IMR-90 (cell line): ENCODE data around the gene RNF40. TPM values are rescaled to one million over a fixed set of nuclear protein-coding genes. Genes with fewer than 3 reads are reported as not detected.

Source experiments
- ATAC-seq: fragments of 200-7000 bp; cut with Tn5 transposase; 2 replicates; pipeline ENCODE4 v1.9.1; 2020; ENCODE audit warnings: low read depth, mild to moderate bottlenecking, moderate library complexity
- BruUV-seq: library from RNA; stranded (reverse); fragments of 400-500 nt; replicated peaks from 2 replicates; lab custom pipeline; 2021; lab: Mats Ljungman, UMichigan
- CTCF ChIA-PET: fragments of 300-600 bp; formaldehyde crosslinking; extraction: SDS; loops from one replicate; lab custom pipeline; 2021; ENCODE audit warnings: antibody characterized with exemption; lab: Yijun Ruan, JAX
- POLR2A ChIA-PET: fragments of 300-600 bp; sonication (Branson Sonifier 250); formaldehyde crosslinking; loops from one replicate; lab custom pipeline; 2022; ENCODE audit warnings: antibody characterized with exemption; ENCODE audit not compliant: unreplicated experiment; lab: Charles Lee
- DNase-seq: peaks from one replicate; pipeline ENCODE4 v3.0.0; 2013
- H2AFZ ChIP-seq: replicated peaks from 2 replicates; pipeline ENCODE3; 2013; ENCODE audit warnings: low read length, mild to moderate bottlenecking; ENCODE audit not compliant: poor library complexity
- H2AK5ac ChIP-seq: 2 replicates; pipeline ENCODE4 v1.6.1; 2013; ENCODE audit warnings: low read depth, low read length, inconsistent platforms
- H2AK9ac ChIP-seq: replicated peaks from 2 replicates; pipeline ENCODE3; 2013; ENCODE audit warnings: mild to moderate bottlenecking, low read depth, low read length, moderate library complexity; ENCODE audit not compliant: poor library complexity
- H2BK120ac ChIP-seq: 2 replicates; pipeline ENCODE4 v1.6.1; 2013; ENCODE audit warnings: low read depth, low read length, inconsistent platforms
- H2BK15ac ChIP-seq: 3 replicates; pipeline ENCODE4 v1.6.1; 2013; ENCODE audit warnings: low read depth, low read length, inconsistent platforms
- H2BK20ac ChIP-seq: 2 replicates; pipeline ENCODE4 v1.6.1; 2013; ENCODE audit warnings: low read depth, mild to moderate bottlenecking, inconsistent platforms, low read length, moderate library complexity
- H2BK5ac ChIP-seq: 2 replicates; pipeline ENCODE4 v1.6.1; 2013; ENCODE audit warnings: mild to moderate bottlenecking, low read depth, low read length, inconsistent platforms; ENCODE audit not compliant: poor library complexity, severe bottlenecking
- H3K14ac ChIP-seq: replicated peaks from 2 replicates; pipeline ENCODE4 v1.6.1; 2013; ENCODE audit warnings: low read depth, low read length, inconsistent platforms
- H3K18ac ChIP-seq: 2 replicates; pipeline ENCODE4 v1.6.1; 2013; ENCODE audit warnings: low read depth, low read length, control low read depth
- H3K23ac ChIP-seq: 2 replicates; pipeline ENCODE4 v1.6.1; 2013; ENCODE audit warnings: low read depth, low read length, inconsistent platforms
- H3K27ac ChIP-seq: 2 replicates; pipeline ENCODE4 v1.5.1; 2013; ENCODE audit warnings: mild to moderate bottlenecking, control low read depth, low read length; ENCODE audit not compliant: insufficient read depth
- H3K27me3 ChIP-seq: 2 replicates; pipeline ENCODE4 v1.6.1; 2013; ENCODE audit warnings: low read length; ENCODE audit not compliant: control insufficient read depth, insufficient read depth
- H3K36me3 ChIP-seq: 2 replicates; pipeline ENCODE4 v1.6.1; 2013; ENCODE audit warnings: low read length, mixed read lengths; ENCODE audit not compliant: control insufficient read depth, insufficient read depth
- H3K4ac ChIP-seq: 2 replicates; pipeline ENCODE4 v1.6.1; 2013; ENCODE audit warnings: low read depth, low read length, inconsistent platforms
- H3K4me1 ChIP-seq: 2 replicates; pipeline ENCODE4 v1.6.1; 2013; ENCODE audit warnings: low read length, mixed read lengths; ENCODE audit not compliant: control insufficient read depth, insufficient read depth
- H3K4me2 ChIP-seq: 2 replicates; pipeline ENCODE4 v1.6.1; 2013; ENCODE audit warnings: low read depth, mild to moderate bottlenecking, control low read depth, low read length, moderate library complexity
- H3K4me3 ChIP-seq: 2 replicates; pipeline ENCODE4 v1.5.1; 2013; ENCODE audit warnings: low read depth, mild to moderate bottlenecking, control low read depth, low read length, moderate library complexity; ENCODE audit not compliant: insufficient read depth
- H3K56ac ChIP-seq: 2 replicates; pipeline ENCODE4 v1.6.1; 2013; ENCODE audit warnings: low read length, inconsistent platforms; ENCODE audit not compliant: insufficient read depth; ENCODE audit errors: extremely low read depth
- H3K79me1 ChIP-seq, 2 experiments: 2 replicates each; pipeline ENCODE4 v1.6.1; 2013; ENCODE audit warnings: low read length in 2 of 2, inconsistent platforms in 1 of 2, low read depth in 1 of 2
- H3K9ac ChIP-seq: 2 replicates; pipeline ENCODE4 v1.6.1; 2013; ENCODE audit warnings: low read depth, low read length, control low read depth
- H3K9me1 ChIP-seq: 2 replicates; pipeline ENCODE4 v1.6.1; 2013; ENCODE audit warnings: low read length, inconsistent platforms; ENCODE audit not compliant: insufficient read depth
- H3K9me3 ChIP-seq: 2 replicates; pipeline ENCODE4 v1.6.1; 2013; ENCODE audit warnings: low read length; ENCODE audit not compliant: control insufficient read depth, insufficient read depth
- H4K20me1 ChIP-seq: 2 replicates; pipeline ENCODE4 v1.6.1; 2013; ENCODE audit warnings: low read length, inconsistent platforms; ENCODE audit not compliant: insufficient read depth
- H4K5ac ChIP-seq: 2 replicates; pipeline ENCODE4 v1.6.1; 2013; ENCODE audit warnings: mild to moderate bottlenecking, low read depth, low read length, control low read depth
- H4K8ac ChIP-seq, 2 experiments: 2 replicates each; pipeline ENCODE4 v1.6.1; 2013; ENCODE audit warnings: low read depth in 2 of 2, low read length in 2 of 2, control low read depth in 1 of 2, inconsistent platforms in 1 of 2
- H4K91ac ChIP-seq: 2 replicates; pipeline ENCODE4 v1.6.1; 2013; ENCODE audit warnings: low read depth, low read length, inconsistent platforms; ENCODE audit not compliant: insufficient read depth
- BHLHE40 ChIP-seq: fragments of 150-350 bp; IDR thresholded peaks from 2 replicates; pipeline ENCODE4 v1.6.1; 2016; ENCODE audit warnings: mild to moderate bottlenecking, low read depth, low read length
- CEBPB ChIP-seq: IDR thresholded peaks from 2 replicates; pipeline ENCODE4 v1.6.1; 2012; ENCODE audit warnings: low read depth, low read length, improper control_type of control experiment
- CHD1 ChIP-seq: IDR thresholded peaks from 2 replicates; pipeline ENCODE4 v1.6.1; 2012; ENCODE audit warnings: low read depth, low read length, improper control_type of control experiment
- FOS ChIP-seq: fragments of 150-350 bp; IDR thresholded peaks from 2 replicates; pipeline ENCODE4 v1.6.1; 2016; ENCODE audit warnings: low read depth, low read length
- MAFK ChIP-seq: IDR thresholded peaks from 2 replicates; pipeline ENCODE4 v1.6.1; 2012; ENCODE audit warnings: low read depth, low read length, improper control_type of control experiment
- MAZ ChIP-seq: IDR thresholded peaks from 2 replicates; pipeline ENCODE4 v1.6.1; 2012; ENCODE audit warnings: low read depth, mild to moderate bottlenecking, low read length, improper control_type of control experiment, moderate library complexity, borderline replicate concordance
- MXI1 ChIP-seq: IDR thresholded peaks from 2 replicates; pipeline ENCODE4 v1.6.1; 2012; ENCODE audit warnings: low read depth, mild to moderate bottlenecking, low read length, moderate library complexity, borderline replicate concordance
- NFE2L2 ChIP-seq: fragments of 150-350 bp; IDR thresholded peaks from 2 replicates; pipeline ENCODE4 v1.6.1; 2016; ENCODE audit warnings: low read depth, mild to moderate bottlenecking, low read length
- POLR2A ChIP-seq: IDR thresholded peaks from 2 replicates; pipeline ENCODE4 v1.6.1; 2012; ENCODE audit warnings: mild to moderate bottlenecking, low read depth, low read length
- RAD21 ChIP-seq: IDR thresholded peaks from 2 replicates; pipeline ENCODE4 v1.6.1; 2012; ENCODE audit warnings: low read length, improper control_type of control experiment
- RCOR1 ChIP-seq: IDR thresholded peaks from 2 replicates; pipeline ENCODE4 v1.6.1; 2012; ENCODE audit warnings: mild to moderate bottlenecking, low read length, improper control_type of control experiment; ENCODE audit not compliant: insufficient replicate concordance
- RFX5 ChIP-seq: IDR thresholded peaks from 2 replicates; pipeline ENCODE4 v1.8.0; 2012; ENCODE audit warnings: low read depth, mild to moderate bottlenecking, low read length, moderate library complexity
- SMC3 ChIP-seq: fragments of 150-350 bp; IDR thresholded peaks from 2 replicates; pipeline ENCODE4 v1.6.1; 2016; ENCODE audit warnings: low read depth, mild to moderate bottlenecking, antibody characterized with exemption, low read length, moderate library complexity
- WGBS, 2 experiments: methylation state at CpG; one replicate each; pipeline versions ENCODE4 v1.1.5 to v1.1.7; 2013; ENCODE audit warnings: missing lambda C conversion rate in 2 of 2; ENCODE audit not compliant: insufficient read length in 1 of 2; ENCODE audit errors: extremely low coverage in 2 of 2; 5-methylcytosine and 5-hydroxymethylcytosine counted together
- dilution Hi-C: fragments of 300-500 bp; cut with HindIII; formaldehyde crosslinking; loops from one replicate; pipeline ENCODE4 v1.14.3; 2018; ENCODE audit warnings: low sequenced_read_pairs; ENCODE audit not compliant: unreplicated experiment
- in situ Hi-C: fragments of 300-500 bp; cut with MboI; formaldehyde crosslinking; loops from 3 replicates; pipeline ENCODE4 v1.14.3; 2019; ENCODE audit warnings: low sequenced_read_pairs, inconsistent platforms, mixed read lengths
- intact Hi-C: fragments of 100-400 bp; cut with micrococcal nuclease; formaldehyde crosslinking; loops from 2 replicates; pipeline ENCODE4 v1.10.0; 2022
- polyA plus RNA-seq, 3 experiments: library from polyadenylated mRNA; depleted of rRNA; stranded (reverse); fragments of >200 nt; gene quantifications; 2 replicates each; pipeline ENCODE4 v1.2.3, GENCODE V29; 2012; ENCODE audit warnings: low replicate concordance in 1 of 3
- total RNA-seq: library from RNA; depleted of rRNA; stranded (reverse); fragments of >200 nt; gene quantifications from 2 replicates; pipeline ENCODE4 v1.2.3, GENCODE V29; 2012
- TF ChIP-seq, protein P1 (sequence below): fragments of 150-350 bp; IDR thresholded peaks from 2 replicates; pipeline ENCODE4 v1.6.1; 2017; ENCODE audit warnings: mild to moderate bottlenecking, antibody characterized with exemption, low read length, low read depth
- TF ChIP-seq, protein P2 (sequence below): fragments of 150-350 bp; IDR thresholded peaks from 2 replicates; pipeline ENCODE4 v1.6.1; 2016; ENCODE audit warnings: low read depth, mild to moderate bottlenecking, low read length, moderate library complexity, borderline replicate concordance
- TF ChIP-seq, protein P3 (sequence below): conservative IDR thresholded peaks from 2 replicates; pipeline ENCODE4 v1.5.1; 2012; ENCODE audit warnings: mild to moderate bottlenecking, low read depth, low read length, improper control_type of control experiment

RNF40 gene
- total and polyA plus RNA-seq, 2 of the 4 experiments (the other 2 are of a cell fraction): 46.7 to 72.4 TPM

DNA sequence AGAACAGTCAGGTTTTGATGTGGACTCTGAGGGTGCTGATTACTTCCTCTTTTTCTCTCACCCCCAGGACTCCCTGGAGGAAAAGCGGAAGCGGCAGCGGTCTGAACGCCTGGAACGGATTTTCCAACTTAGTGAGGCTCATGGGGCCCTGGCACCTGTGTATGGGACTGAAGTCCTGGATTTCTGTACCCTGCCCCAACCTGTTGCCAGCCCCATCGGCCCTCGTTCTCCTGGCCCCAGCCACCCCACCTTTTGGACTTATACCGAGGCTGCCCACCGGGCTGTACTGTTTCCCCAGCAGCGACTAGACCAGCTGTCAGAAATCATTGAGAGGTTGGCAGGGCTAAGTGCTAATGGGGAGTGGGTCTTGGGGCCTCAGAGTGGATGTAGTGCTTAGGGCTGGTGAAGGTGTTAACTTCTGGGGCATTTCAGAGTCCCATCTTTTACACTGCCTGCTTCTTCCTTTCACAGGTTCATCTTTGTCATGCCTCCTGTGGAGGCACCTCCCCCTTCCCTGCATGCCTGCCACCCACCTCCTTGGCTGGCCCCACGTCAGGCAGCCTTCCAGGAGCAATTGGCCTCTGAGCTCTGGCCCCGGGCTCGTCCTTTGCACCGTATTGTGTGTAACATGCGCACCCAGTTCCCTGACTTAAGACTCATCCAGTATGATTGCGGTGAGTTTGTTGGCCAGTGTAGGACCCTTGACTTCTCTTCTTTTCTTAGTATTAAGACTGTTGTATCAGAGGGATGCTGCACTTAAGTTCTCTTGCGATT lies 33.0 kb upstream of the RNF40 start:
- no peak overlapping the region for H2BK15ac ChIP-seq
- H4K20me1 ChIP-seq: peaks cover 3% of the 10 kb centered on the region
- ChIA-PET POLR2A (no interaction called here), CTCF (no interaction called here)
- H2BK5ac ChIP-seq: no peak overlapping the region
- no peak overlapping the region for H3K27ac ChIP-seq
- no peak overlapping the region for H4K5ac ChIP-seq
- peaks cover 24 to 30% of the 10 kb centered on the region in 2 experiments for H3K79me1 ChIP-seq
- H3K14ac ChIP-seq: no peak overlapping the region
- no peak overlapping the region for H2AFZ ChIP-seq
- no peak overlapping the region for H2BK120ac ChIP-seq
- no peak overlapping the region for H3K4ac ChIP-seq
- no peak overlapping the region for H4K8ac ChIP-seq
- H3K23ac ChIP-seq: no peak overlapping the region
- TF ChIP-seq, protein P1, sequence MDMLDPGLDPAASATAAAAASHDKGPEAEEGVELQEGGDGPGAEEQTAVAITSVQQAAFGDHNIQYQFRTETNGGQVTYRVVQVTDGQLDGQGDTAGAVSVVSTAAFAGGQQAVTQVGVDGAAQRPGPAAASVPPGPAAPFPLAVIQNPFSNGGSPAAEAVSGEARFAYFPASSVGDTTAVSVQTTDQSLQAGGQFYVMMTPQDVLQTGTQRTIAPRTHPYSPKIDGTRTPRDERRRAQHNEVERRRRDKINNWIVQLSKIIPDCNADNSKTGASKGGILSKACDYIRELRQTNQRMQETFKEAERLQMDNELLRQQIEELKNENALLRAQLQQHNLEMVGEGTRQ: no peak
- no peak for TF ChIP-seq MAFK
- TF ChIP-seq RAD21: no peak
- TF ChIP-seq NFE2L2: no peak
- TF ChIP-seq CHD1: no peak
- no peak for TF ChIP-seq RFX5
- TF ChIP-seq, protein P2, sequence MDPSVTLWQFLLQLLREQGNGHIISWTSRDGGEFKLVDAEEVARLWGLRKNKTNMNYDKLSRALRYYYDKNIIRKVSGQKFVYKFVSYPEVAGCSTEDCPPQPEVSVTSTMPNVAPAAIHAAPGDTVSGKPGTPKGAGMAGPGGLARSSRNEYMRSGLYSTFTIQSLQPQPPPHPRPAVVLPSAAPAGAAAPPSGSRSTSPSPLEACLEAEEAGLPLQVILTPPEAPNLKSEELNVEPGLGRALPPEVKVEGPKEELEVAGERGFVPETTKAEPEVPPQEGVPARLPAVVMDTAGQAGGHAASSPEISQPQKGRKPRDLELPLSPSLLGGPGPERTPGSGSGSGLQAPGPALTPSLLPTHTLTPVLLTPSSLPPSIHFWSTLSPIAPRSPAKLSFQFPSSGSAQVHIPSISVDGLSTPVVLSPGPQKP: no peak
- no peak for TF ChIP-seq POLR2A
- TF ChIP-seq CEBPB: no peak
- TF ChIP-seq MAZ: no peak
- TF ChIP-seq, protein P3, sequence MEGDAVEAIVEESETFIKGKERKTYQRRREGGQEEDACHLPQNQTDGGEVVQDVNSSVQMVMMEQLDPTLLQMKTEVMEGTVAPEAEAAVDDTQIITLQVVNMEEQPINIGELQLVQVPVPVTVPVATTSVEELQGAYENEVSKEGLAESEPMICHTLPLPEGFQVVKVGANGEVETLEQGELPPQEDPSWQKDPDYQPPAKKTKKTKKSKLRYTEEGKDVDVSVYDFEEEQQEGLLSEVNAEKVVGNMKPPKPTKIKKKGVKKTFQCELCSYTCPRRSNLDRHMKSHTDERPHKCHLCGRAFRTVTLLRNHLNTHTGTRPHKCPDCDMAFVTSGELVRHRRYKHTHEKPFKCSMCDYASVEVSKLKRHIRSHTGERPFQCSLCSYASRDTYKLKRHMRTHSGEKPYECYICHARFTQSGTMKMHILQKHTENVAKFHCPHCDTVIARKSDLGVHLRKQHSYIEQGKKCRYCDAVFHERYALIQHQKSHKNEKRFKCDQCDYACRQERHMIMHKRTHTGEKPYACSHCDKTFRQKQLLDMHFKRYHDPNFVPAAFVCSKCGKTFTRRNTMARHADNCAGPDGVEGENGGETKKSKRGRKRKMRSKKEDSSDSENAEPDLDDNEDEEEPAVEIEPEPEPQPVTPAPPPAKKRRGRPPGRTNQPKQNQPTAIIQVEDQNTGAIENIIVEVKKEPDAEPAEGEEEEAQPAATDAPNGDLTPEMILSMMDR: no peak
- no peak for TF ChIP-seq RCOR1
- TF ChIP-seq FOS: no peak
- TF ChIP-seq MXI1: no peak
- no peak for TF ChIP-seq BHLHE40
- no peak for TF ChIP-seq SMC3
- H2BK20ac ChIP-seq: no peak overlapping the region
- H3K9me3 ChIP-seq: no peaks in the 10 kb centered on the region
- no peak overlapping the region for H3K56ac ChIP-seq
- H3K27me3 ChIP-seq: no peaks in the 10 kb centered on the region
- no peak overlapping the region for H3K4me3 ChIP-seq
- no peak overlapping the region for H3K4me2 ChIP-seq
- no peak overlapping the region for H3K9ac ChIP-seq
- no peak overlapping the region for H3K18ac ChIP-seq
- no peak overlapping the region for H4K91ac ChIP-seq
- H3K36me3 ChIP-seq: peaks cover 62% of the 10 kb centered on the region
- dilution Hi-C loops (no loop called here), in situ Hi-C loops (no loop called here), intact Hi-C loops (no loop called here)
- no peaks in the 10 kb centered on the region for H3K4me1 ChIP-seq
- no peak overlapping the region for H2AK9ac ChIP-seq
- H3K9me1 ChIP-seq: no peaks in the 10 kb centered on the region; the same call in 1 of the 2 replicates
- 96% methylated on average over 5 of the region's 17 CpGs; no CpG with 5 or more reads in 1 of the 2 experiments for WGBS, 2 experiments
- no peak overlapping the region for H2AK5ac ChIP-seq
- no TSS peak for BruUV-seq
- ATAC-seq: no peak
- no peak for DNase-seq
